ENCODE measurements around the gene PHLDA1. TPM values are rescaled to one million over a fixed set of nuclear protein-coding genes. Genes with fewer than 3 reads are reported as not detected.

Gene PHLDA1
- total RNA-seq, 1 experiment from 2014 or later, result 181 TPM

GRCh38 chr12:75982169-75982564 lies 49.4 kb downstream of the PHLDA1 start:
- no peak overlapping the region for H3K9ac ChIP-seq (ENCODE audit: low read length)
- no peaks in the 10 kb centered on the region for H3K36me3 ChIP-seq (ENCODE audit: low read depth, low read length)
- no peak overlapping the region for H3K4me2 ChIP-seq (ENCODE audit: low read length)
- ChIA-PET POLR2A (ENCODE audit: unreplicated experiment) (interaction anchor here (0.6 kb wide), 1 partner anchor 49 kb away, joined by 4 read pairs; the partner anchor contains the start of gene PHLDA1), CTCF (no interaction called here)
- ATAC-seq (no peak), DNase-seq (no peak)
- H4K20me1 ChIP-seq (ENCODE audit: low read length), result no peaks in the 10 kb centered on the region
- TF ChIP-seq EZH2phosphoT487 (IDR thresholded peaks at IDR 0.05; ENCODE audit: borderline replicate concordance, low read length) (no peak), CTCF (conservative IDR thresholded peaks at IDR 0.05; ENCODE audit: low read depth, low read length) (no peak), EZH2 (IDR thresholded peaks at IDR 0.05; ENCODE audit: low read length, unreplicated experiment) (no peak)
- no peaks in the 10 kb centered on the region for H3K27me3 ChIP-seq (ENCODE audit: low read length)
- no peaks in the 10 kb centered on the region; the same call in 1 of the 2 replicates for H3K79me2 ChIP-seq (ENCODE audit: low read length)
- peaks cover 15% of the 10 kb centered on the region for H3F3A ChIP-seq (ENCODE audit: low read length, unreplicated experiment)
- no peaks in the 10 kb centered on the region for H3K9me2 ChIP-seq (replicated peaks; ENCODE audit: low read length)
- intact Hi-C loops (cut with micrococcal nuclease), result no loop called here
- BruUV-seq (replicated peaks), result no TSS peak
- no peak overlapping the region for H2AFZ ChIP-seq (ENCODE audit: low read length)
- H3K9me3 ChIP-seq (ENCODE audit: low read length), result no peaks in the 10 kb centered on the region
- no peak overlapping the region for H3K27ac ChIP-seq (ENCODE audit: low read length)
- H3K4me1 ChIP-seq (ENCODE audit: insufficient read depth, low read length), result peaks cover 50% of the 10 kb centered on the region
- no peak overlapping the region for H3K4me3 ChIP-seq (ENCODE audit: low read length)

GRCh38 chr12:75981247-75982168 lies 50.1 kb downstream of the PHLDA1 start:
- Histone ChIP-seq H3K36me3 (ENCODE audit: low read depth, low read length) (no peaks in the 10 kb centered on the region), H3K4me2 (ENCODE audit: low read length) (no peak overlapping the region), H3K9me2 (replicated peaks; ENCODE audit: low read length) (no peaks in the 10 kb centered on the region), H4K20me1 (ENCODE audit: low read length) (no peaks in the 10 kb centered on the region), H3F3A (ENCODE audit: low read length, unreplicated experiment) (peaks cover 21% of the 10 kb centered on the region), H3K27ac (ENCODE audit: low read length) (no peak overlapping the region), H3K9me3 (ENCODE audit: low read length) (no peaks in the 10 kb centered on the region), H3K9ac (ENCODE audit: low read length) (no peak overlapping the region), H3K4me3 (ENCODE audit: low read length) (no peak overlapping the region), H2AFZ (ENCODE audit: low read length) (no peak overlapping the region), H3K4me1 (ENCODE audit: insufficient read depth, low read length) (peaks cover 56% of the 10 kb centered on the region), H3K79me2 (ENCODE audit: low read length) (no peaks in the 10 kb centered on the region; the same call in 1 of the 2 replicates), H3K27me3 (ENCODE audit: low read length) (no peaks in the 10 kb centered on the region)
- intact Hi-C loops (cut with micrococcal nuclease), result no loop called here
- ChIA-PET POLR2A (ENCODE audit: unreplicated experiment) (interaction anchor here (0.6 kb wide), 2 partner anchors 50 kb away, joined by 4 to 5 read pairs; partner anchors contain the start of gene PHLDA1), CTCF (no interaction called here)
- TF ChIP-seq EZH2 (IDR thresholded peaks at IDR 0.05; ENCODE audit: low read length, unreplicated experiment), result no peak
- TF ChIP-seq CTCF (conservative IDR thresholded peaks at IDR 0.05; ENCODE audit: low read depth, low read length), result no peak
- TF ChIP-seq EZH2phosphoT487 (IDR thresholded peaks at IDR 0.05; ENCODE audit: borderline replicate concordance, low read length), result no peak
- no TSS peak for BruUV-seq (replicated peaks)
- DNase-seq, result no peak
- ATAC-seq, result no peak

All from PC-3 (cell line).